ENCODE measurements around the gene SBF2. TPM values are rescaled to one million over a fixed set of nuclear protein-coding genes. Genes with fewer than 3 reads are reported as not detected.

SBF2 gene
- total and polyA plus RNA-seq, 2 of the 13 experiments (the other 11 are each of a cell fraction or from before 2014, with no cell fraction given) = 24.0 to 45.8 TPM

DNA sequence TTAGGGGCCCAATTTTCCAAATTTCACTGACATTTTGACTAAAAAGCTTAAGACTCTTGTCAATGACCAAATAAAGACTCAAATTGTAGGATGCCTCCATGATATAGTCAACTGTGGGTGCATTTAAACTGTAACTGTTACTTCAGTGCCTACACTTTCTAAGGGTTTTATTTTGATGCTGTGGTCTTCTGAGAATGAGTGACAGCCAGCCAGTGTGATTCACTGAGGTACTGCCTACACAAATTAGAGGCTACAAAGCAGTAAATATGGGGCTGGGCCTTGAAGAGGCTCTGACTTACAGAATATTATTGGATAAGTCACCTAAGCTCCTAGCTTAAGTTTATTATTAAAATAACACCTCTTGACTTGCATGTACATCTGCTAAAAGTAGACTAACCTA, 419.6 kb downstream of the SBF2 start (continued):
- no peak for TF ChIP-seq HDAC6 (IDR thresholded peaks at IDR 0.05; ENCODE audit: low read depth, low read length)
- TF ChIP-seq KDM3A (CRISPR knock-in tag; IDR thresholded peaks at IDR 0.05; ENCODE audit: low read depth) = no peak
- TF ChIP-seq, protein P1, sequence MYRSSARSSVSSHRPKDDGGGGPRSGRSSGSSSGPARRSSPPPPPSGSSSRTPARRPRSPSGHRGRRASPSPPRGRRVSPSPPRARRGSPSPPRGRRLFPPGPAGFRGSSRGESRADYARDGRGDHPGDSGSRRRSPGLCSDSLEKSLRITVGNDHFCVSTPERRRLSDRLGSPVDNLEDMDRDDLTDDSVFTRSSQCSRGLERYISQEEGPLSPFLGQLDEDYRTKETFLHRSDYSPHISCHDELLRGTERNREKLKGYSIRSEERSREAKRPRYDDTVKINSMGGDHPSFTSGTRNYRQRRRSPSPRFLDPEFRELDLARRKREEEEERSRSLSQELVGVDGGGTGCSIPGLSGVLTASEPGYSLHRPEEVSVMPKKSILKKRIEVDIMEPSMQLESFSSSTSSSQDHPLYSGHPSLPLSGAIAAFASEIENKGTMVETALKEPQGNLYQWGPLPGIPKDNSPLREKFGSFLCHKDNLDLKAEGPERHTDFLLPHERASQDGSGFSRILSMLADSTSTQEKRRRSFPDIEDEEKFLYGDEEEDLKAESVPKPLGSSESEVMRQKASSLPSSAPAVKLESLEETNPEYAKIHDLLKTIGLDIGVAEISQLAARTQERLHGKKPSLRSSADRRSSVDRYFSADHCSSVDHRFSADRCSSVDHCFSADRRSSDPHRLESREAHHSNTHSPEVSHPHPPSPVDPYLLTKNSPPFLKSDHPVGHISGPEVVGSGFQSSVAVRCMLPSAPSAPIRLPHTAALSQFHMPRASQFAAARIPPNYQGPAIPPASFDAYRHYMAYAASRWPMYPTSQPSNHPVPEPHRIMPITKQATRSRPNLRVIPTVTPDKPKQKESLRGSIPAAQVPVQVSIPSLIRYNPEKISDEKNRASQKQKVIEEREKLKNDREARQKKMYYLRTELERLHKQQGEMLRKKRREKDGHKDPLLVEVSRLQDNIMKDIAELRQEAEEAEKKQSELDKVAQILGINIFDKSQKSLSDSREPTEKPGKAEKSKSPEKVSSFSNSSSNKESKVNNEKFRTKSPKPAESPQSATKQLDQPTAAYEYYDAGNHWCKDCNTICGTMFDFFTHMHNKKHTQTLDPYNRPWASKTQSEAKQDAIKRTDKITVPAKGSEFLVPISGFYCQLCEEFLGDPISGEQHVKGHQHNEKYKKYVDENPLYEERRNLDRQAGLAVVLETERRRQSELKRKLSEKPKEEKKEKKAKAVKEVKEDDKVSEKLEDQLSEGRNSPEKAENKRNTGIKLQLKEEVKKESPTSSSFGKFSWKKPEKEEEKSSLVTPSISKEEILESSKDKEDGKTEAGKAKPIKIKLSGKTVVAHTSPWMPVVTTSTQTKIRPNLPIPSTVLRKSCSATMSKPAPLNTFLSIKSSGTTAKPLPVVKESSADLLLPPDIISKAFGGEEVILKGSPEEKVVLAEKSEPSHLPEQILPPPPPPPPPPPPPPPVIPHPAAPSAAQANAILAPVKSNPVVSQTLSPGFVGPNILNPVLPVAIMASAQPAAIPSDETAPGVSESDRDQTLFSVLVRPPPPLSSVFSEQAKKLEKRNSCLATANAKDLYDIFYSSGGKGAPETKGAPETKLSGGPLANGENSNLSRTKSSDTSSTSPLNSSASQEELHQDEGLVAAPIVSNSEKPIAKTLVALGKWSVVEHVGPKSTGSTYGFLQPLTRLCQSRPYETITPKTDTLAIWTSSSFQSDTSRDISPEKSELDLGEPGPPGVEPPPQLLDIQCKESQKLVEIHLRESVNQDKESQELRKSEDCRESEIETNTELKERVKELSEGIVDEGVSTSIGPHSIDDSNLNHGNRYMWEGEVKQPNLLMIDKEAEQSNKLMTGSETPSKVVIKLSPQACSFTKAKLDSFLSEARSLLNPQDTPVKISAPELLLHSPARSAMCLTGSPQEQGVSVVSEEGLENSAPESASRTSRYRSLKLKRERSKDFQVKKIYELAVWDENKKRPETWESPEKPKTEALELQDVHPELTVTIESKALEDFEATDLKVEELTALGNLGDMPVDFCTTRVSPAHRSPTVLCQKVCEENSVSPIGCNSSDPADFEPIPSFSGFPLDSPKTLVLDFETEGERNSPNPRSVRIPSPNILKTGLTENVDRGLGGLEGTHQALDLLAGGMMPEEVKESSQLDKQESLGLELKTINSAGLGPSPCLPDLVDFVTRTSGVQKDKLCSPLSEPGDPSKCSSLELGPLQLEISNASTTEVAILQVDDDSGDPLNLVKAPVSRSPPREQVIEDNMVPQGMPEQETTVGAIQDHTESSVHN (CRISPR knock-in tag; IDR thresholded peaks at IDR 0.05) = no peak
- no peak for TF ChIP-seq MED13 (CRISPR knock-in tag; IDR thresholded peaks at IDR 0.05)
- TF ChIP-seq, protein P2, sequence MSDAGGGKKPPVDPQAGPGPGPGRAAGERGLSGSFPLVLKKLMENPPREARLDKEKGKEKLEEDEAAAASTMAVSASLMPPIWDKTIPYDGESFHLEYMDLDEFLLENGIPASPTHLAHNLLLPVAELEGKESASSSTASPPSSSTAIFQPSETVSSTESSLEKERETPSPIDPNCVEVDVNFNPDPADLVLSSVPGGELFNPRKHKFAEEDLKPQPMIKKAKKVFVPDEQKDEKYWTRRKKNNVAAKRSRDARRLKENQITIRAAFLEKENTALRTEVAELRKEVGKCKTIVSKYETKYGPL (CRISPR knock-in tag; IDR thresholded peaks at IDR 0.05) = no peak
- TF ChIP-seq, protein P3, sequence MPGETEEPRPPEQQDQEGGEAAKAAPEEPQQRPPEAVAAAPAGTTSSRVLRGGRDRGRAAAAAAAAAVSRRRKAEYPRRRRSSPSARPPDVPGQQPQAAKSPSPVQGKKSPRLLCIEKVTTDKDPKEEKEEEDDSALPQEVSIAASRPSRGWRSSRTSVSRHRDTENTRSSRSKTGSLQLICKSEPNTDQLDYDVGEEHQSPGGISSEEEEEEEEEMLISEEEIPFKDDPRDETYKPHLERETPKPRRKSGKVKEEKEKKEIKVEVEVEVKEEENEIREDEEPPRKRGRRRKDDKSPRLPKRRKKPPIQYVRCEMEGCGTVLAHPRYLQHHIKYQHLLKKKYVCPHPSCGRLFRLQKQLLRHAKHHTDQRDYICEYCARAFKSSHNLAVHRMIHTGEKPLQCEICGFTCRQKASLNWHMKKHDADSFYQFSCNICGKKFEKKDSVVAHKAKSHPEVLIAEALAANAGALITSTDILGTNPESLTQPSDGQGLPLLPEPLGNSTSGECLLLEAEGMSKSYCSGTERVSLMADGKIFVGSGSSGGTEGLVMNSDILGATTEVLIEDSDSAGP (CRISPR knock-in tag; IDR thresholded peaks at IDR 0.05; ENCODE audit: borderline replicate concordance) = no peak
- TF ChIP-seq JARID2 (CRISPR knock-in tag; IDR thresholded peaks at IDR 0.05; ENCODE audit: insufficient replicate concordance) = no peak
- TF ChIP-seq, protein P4, sequence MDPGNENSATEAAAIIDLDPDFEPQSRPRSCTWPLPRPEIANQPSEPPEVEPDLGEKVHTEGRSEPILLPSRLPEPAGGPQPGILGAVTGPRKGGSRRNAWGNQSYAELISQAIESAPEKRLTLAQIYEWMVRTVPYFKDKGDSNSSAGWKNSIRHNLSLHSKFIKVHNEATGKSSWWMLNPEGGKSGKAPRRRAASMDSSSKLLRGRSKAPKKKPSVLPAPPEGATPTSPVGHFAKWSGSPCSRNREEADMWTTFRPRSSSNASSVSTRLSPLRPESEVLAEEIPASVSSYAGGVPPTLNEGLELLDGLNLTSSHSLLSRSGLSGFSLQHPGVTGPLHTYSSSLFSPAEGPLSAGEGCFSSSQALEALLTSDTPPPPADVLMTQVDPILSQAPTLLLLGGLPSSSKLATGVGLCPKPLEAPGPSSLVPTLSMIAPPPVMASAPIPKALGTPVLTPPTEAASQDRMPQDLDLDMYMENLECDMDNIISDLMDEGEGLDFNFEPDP (CRISPR knock-in tag; conservative IDR thresholded peaks at IDR 0.05) = no peak
- TF ChIP-seq, protein P5, sequence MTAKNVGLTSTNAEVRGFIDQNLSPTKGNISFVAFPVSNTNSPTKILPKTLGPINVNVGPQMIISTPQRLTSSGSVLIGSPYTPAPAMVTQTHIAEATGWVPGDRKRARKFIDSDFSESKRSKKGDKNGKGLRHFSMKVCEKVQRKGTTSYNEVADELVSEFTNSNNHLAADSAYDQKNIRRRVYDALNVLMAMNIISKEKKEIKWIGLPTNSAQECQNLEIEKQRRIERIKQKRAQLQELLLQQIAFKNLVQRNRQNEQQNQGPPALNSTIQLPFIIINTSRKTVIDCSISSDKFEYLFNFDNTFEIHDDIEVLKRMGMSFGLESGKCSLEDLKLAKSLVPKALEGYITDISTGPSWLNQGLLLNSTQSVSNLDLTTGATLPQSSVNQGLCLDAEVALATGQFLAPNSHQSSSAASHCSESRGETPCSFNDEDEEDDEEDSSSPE (CRISPR knock-in tag; IDR thresholded peaks at IDR 0.05) = no peak
- TF ChIP-seq, protein P6, sequence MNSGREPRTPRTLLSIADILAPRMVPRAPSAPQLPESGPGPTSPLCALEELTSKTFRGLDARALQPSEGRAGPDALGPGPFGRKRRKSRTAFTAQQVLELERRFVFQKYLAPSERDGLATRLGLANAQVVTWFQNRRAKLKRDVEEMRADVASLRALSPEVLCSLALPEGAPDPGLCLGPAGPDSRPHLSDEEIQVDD (CRISPR knock-in tag; IDR thresholded peaks at IDR 0.05; ENCODE audit: borderline replicate concordance) = no peak
- TF ChIP-seq, protein P7, sequence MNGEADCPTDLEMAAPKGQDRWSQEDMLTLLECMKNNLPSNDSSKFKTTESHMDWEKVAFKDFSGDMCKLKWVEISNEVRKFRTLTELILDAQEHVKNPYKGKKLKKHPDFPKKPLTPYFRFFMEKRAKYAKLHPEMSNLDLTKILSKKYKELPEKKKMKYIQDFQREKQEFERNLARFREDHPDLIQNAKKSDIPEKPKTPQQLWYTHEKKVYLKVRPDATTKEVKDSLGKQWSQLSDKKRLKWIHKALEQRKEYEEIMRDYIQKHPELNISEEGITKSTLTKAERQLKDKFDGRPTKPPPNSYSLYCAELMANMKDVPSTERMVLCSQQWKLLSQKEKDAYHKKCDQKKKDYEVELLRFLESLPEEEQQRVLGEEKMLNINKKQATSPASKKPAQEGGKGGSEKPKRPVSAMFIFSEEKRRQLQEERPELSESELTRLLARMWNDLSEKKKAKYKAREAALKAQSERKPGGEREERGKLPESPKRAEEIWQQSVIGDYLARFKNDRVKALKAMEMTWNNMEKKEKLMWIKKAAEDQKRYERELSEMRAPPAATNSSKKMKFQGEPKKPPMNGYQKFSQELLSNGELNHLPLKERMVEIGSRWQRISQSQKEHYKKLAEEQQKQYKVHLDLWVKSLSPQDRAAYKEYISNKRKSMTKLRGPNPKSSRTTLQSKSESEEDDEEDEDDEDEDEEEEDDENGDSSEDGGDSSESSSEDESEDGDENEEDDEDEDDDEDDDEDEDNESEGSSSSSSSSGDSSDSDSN (CRISPR knock-in tag; IDR thresholded peaks at IDR 0.05) = no peak
